Activated T-cell treated with anti-CD3 and anti-CD28 coated beads, Interleukin-2, amount 50 U/mL, for 48 hours (primary cell): ENCODE measurements around the gene KIRREL1.
"Not testable (repeated sequence)": the region's sequence is repeated elsewhere in the genome, so short reads cannot be mapped to it uniquely, and the experiment has no call there.

Experiments
- DNase-seq, 2 experiments: peaks; one replicate each; pipeline ENCODE4 v3.0.0-alpha.2; 2020

The KIRREL1 gene

DNA sequence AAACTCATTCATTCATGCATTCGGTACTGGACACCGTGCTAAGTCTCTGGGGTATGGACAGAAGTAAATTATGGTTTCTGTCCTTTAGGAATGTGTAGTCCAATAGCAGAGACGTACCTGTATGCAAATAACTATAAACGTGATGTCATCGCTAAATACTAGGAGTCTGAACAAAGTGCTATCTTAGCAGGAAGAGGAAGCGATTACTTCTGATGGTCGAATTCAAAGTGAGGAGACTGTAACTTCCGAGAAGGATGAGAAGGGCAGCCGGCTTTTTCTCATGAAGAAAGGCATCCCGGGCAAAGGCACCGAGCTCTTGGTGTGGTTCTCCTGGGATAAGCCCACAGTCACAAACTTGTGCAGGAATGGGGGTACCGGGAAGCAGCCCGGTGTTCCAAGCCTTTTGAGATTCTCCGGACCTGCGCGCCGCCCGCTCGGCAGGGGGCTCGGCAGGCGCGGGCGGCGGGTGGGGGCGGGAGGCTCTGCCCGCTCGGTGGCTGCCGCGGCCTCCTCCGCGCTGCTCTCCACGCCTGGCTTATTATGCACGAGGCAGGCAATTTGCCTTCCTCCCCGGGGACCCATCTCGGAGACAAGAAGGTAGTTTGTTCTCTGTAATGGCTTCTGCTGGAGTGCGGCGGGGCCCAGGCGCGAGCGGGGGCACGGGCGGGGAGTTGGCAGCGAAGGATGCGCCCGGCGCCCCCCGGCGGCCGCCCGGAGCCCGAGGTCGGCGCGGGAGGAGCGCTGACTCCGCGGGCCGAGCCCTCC is 119.7 kb downstream of the KIRREL1 start:
- peak; percentile 53 to 64 for DNase-seq

DNA sequence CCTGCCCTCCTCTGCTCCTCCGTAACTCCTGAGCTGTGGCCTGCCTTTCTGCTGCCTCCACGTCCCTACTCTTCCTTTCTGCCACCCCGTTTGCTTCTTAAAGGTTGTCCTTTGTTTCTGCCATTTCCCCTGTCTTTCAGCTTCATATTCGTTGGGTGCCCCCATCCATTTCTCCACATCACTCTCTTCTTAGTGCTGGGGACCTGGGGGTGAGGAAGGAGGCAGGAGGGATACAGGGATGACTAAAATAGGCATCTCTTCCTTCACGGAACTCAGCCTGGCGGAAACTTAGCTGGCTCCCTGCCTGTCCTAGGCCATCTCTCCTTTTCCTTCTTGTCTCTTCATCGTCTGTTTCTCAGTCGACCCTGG is 120.3 kb downstream of the KIRREL1 start:
- no peak for DNase-seq

DNA sequence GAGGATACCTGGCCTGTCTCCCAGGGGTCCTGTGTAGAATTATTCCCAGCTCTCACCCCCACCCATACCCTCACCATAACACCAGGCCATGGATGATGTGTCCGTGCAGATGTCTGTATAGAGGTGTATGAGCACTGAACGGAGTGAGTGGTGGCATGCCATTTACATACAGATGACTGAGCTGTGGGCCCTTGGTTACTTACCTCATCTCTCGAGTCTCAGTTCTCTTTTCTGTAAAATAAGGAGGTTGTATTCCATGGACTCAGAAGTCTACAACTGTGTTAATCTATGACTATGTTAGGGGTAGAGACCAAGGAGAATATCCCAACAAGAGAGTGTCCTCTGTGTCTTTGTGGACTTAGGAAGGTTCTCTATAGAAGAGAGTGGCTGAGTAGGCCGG is 121.7 kb downstream of the KIRREL1 start:
- DNase-seq, result no peak

DNA sequence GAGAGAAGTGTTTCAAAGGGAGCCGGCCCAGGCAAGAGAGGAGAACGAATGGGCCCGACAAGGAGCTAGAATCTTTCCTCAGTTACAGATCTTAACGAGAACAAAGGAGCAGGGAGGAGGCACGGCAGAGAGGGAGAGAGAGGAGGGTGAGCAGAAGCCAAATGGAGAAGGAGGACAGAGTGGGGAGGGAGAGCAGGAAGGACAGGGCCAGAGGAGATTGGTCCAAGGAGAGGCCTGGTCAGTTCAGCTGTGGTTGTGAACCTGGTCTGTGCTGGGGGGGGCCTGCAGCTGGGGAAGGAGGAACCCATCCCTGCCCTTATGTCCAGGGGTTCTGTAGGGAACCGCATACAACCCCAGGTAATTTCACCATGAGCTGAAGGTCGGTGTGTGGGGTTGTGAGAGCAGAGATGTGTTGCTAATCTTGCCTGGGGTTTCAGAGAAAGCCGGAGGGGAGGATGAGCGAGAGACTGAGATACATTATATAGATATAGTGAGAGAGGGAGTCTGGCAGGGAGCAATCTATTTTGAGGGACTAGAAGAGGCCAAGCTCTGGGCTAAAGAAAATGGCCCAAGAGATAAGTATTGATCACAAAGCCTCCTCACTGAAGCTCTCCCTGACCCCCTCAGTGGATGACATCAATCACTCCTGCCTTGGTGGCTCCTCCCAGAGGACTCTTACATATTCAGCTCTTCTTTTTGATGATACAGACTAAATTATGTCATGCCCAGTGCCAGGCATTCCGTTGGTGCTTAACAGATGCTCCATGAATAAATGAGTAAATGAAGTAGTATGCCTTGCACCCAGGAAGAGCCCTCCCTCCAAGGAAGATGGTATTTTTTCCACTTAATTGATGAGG is 123.1 kb downstream of the KIRREL1 start:
- DNase-seq, result no peak

DNA sequence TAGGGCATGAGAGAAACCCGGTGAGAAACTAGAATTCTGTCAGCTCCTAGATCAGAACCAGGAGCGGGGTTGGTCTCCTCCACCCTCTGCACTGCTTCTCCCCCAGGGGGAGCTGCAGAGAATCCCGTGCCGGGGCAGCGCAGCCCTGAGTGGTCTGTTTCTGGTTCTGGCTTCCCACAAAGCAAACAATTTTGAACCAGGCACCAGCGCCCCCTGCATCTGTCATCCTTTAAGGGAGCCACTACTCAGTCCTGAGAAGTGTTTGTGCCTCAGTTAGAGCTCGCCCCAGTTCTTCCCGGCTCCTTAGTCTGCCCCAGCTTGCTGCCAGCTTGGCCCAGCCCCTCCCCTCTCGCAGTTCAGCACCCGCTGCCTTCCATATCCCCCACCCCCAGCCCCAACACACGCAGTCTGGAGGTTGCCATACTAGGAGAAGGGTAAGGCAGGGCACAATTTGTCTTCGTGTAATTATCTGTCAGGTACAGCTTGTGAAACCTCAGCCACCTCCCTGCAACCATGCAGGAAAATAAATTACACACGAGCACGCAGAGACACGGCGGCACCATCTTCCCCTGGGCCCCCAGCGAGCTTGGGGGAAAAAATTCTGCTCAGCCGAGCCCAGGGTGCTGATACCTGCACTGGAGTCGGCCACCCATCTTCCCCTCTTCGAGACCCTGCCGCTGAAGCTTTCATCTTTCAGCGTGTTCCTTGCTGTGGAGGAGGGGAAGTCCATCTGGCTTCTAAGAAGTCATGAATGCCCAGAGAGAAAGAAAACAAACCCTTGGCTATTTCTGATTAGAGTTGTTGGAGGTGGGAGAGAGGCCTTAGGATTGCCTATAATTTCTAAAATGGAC is 124.6 kb downstream of the KIRREL1 start:
- peak; percentile 56 to 64 for DNase-seq

DNA sequence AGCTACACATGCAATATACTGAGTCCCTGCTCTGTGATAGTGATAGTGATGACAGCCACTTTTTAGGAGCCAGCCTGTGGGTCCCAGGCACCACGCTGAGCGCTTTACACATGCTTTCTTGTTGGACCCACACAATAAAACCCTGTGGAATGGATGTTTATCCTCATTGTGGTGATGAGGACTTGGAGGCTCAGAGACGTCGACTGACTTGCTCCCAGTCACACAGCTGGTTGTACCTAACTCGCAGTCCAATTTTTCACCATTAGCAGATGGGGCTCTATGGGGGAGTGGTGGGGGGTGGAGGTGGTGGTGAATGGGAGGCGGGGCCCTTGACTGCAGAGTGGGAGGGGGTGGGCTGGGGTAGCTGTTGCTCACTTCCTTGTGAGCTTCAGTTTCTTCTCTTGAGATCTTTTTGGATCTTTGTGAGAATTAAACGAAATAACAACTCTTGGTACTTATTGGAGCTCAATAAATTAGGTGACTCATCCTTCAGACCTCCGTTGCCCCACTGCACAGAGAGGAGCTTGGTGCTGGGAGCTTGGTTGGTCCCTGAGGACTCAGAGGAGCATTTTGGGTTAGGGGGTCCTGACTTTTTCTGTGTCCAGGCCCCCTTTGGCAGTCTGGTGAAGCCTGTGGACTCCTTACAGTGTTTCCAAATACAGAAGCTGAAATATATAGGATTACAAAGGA is 125.4 kb downstream of the KIRREL1 start:
- DNase-seq, result no peak

DNA sequence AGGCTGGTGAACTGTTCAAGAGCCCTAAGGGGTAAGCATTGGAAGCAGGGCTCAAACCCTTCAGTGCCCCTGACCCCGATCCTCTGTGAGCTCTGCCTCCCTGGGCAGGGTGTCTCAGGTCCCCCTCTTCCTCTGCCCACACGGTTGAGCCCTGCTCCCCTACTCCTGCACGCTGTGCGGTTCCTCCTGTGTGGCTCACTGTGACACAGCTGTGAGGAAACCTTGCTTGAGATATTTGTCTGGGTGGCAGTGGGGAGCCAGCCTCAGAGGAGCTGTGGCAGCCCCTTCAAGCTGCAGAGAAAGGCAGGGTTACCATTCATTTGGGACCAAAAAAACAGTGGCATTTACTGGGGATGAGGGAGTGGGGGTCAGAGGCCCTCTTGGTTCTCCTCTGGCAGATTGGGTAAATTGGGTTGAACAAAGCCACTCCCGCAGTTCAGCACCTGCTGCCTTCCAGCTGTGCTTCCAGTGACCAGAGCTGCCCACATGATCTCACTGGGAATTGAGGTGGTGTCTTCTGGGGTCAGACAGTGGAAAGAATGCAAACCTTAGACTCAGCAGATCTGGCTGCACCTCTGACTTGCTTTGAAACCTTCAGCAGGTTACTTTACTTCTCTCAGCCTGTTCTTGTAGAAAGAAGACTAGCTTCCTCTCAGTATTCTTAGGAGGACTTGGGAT is 126.7 kb downstream of the KIRREL1 start:
- DNase-seq, result no peak

DNA sequence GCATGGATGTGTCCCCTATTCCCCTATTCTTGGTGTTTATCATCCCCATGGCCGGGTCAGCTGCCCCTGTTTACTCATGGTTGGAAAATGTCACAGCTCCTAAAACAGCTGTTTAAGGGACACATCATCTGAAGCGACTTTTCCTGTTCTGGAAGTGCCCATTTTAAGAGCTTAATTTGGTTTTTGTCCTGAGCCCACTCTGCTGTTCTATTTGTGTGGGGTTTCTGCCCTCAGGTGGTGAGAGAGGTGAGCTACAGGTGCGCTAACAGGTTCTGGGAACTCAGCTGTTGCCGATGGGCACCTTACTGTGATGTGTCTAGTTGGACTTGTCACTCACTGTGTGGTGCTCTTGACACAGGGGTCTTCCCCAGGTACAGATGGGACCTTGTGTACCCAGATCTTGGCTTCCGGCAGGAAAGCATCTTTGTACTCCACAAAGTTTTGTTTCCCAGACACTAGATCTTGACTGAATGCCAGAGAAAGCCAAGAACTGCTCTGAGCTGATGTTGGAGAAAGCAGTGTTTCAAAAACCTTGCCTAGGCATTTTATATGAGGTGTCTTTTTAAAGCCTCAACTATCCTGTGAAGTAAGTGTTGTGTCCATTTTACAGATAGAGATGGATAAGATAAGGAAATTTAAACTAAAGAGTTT is 128.3 kb downstream of the KIRREL1 start:
- peak; percentile 30 to 38 for DNase-seq

DNA sequence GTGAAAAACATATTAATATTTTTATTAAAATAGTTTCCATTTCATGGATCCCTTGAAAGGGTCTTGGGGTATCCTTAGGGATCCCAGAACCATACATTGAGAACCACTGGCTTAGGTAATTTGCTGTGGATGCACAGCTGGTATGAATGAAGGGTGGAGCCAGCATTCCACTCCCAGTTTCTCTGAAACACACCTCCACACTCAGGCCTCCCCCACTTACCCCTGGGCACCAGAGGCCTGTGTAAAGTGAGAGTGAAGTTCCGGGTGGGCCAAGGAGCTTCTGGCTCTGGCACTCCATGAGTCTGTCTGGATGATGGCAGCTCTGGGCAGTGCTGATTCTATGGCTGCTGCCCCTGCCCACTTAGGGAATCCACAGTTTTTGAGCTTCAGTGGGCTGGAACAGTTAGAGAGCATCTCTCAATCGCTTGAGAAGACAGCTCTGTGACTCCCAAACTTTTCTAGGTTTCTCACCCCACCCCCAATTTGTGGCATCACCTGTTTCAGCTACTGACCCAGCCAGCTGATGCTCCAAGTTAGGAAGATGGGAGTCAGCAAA is 129.5 kb downstream of the KIRREL1 start:
- no peak for DNase-seq

DNA sequence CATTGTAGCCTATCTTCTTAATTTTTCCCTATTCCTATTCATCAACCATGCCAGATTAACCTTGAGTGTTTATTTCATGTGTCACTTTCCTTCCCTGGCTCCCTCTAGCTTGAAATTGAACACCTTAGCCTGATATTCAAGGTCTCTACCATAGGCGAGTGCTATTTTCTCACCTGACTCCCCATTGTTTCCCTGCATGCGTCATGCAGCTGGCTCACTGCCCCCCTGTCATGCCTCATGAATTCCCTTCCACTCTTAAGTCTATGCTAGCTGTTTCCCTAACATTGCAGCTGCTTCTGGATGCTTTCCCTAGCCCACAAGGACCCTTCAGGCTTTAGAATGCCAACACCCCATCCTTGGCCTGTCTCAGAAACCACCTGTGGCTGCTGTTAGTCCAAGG is 130.6 kb downstream of the KIRREL1 start:
- DNase-seq, result no peak

DNA sequence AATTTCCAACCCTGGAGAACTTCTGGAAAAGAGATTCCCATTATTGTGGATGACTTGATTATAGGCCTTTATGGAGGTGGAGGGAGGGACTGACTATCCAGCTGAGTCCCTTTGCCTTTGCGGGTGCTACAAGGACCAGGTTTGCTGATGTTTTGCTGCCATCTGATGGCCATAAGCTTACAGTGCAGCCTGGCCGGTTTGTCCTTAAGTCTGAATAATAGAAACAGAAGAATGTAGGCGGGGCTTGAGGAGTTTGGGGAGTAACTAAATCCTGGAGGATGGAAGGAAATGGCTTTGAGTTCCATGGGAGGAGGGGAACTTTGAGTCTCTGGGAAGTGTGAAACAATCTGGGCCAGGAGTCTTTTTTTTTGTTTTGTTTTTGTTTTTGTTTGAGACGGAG is 131.6 kb downstream of the KIRREL1 start:
- peak; percentile 81 to 83 for DNase-seq

DNA sequence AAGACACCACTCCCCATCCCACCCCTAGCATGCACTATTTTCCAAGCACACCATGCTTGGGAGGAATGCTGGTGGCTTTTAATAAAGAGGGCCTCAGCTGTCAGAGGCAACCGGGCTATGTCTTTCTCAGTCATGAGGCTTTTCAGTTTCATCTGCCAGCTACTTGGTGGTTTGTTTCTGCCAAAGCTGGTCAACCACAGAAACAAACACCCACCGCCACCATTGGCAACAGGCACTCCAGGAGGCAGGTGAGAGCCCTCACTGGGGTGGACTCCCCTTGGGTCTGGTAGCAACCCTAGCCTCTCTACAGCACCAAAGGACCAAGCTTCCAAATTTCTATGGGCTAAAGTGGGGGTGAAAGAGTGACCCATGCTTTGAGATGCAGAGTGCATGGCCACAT is 133.0 kb downstream of the KIRREL1 start:
- peak in 1 of 2 experiments; percentile 31 for DNase-seq

DNA sequence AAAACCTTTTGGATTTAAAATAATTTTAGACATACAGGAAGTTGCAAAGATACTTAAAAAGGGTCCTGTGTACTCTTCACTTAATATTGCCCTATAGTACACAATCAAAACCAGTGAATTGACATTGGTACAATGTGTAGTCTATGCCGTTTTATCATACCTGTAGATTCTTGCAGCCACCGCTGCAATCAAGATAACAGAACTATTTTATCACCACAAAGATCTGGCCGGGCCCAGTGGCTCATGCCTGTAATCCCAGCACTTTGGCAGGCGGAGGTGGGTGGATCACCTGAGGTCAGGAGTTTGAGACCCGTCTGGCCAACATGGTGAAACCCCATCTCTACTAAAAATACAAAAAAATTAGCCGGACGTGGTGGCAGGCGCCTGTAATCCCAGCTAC is 135.1 kb downstream of the KIRREL1 start:
- not testable (repeated sequence) for DNase-seq

DNA sequence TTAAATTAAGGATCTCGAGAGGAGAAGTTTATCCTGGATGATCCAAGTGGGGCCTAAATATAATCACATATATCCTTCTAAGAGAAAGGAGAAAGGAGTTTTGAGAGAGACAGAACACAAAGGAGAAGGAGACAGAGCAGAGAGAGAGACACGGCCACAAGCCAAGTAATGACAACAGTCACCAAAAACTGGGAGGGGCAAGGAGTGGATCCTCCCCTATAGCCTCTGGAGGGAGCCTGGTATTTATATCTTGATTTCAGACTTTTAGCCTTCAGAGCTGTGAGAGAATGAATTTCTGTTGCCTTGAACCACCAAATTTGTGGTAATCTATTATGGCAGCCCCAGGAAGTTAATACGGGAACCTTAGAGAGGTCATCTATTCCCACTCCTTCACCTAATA is 137.8 kb downstream of the KIRREL1 start:
- no peak for DNase-seq

DNA sequence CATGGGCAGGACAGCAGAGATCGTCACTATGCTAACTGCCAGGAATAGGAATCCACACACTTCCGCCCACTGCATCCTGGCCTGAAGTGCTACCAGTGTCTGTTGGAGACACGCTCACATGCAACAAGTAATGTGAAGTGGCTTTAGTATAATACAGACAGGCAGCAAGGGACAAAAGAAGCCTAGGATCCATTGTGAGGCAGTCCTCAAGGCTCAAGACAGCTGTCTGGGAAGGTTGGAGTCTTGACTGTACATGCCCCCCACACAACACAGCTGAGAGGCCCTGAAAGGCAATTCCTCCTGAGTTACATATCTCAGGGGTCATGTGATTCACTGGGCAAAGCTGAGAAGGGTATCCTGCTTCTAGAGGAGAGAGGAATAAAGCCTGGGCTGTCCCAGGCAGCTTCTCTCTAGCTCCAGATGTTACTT is 147.3 kb downstream of the KIRREL1 start:
- no peak for DNase-seq

DNA sequence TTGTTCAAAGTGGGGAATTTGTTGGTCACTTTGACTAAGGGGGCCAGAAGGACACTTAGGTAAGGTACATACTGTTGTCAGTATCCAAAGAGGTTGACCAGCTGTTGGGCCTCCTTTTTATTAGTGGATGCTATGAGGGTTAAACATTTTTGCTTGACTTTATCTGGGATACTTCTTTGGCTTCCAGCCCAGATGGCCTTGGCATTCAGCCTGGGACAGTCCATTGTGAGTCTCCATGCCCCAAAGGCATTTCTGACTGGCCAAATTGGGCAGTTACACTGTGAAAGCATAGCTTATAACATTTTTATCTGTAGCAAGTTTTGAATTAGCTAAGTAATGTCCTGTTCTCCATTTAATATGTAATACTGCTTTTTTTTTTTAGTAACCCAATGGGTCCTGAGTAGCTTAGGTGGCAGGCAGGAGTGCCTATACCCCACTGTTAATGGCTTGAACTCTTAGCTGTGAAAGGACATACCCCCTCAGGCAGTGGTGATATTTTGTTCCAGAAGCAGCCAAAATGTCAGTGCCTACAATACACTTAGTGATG is 151.8 kb downstream of the KIRREL1 start:
- no peak for DNase-seq

DNA sequence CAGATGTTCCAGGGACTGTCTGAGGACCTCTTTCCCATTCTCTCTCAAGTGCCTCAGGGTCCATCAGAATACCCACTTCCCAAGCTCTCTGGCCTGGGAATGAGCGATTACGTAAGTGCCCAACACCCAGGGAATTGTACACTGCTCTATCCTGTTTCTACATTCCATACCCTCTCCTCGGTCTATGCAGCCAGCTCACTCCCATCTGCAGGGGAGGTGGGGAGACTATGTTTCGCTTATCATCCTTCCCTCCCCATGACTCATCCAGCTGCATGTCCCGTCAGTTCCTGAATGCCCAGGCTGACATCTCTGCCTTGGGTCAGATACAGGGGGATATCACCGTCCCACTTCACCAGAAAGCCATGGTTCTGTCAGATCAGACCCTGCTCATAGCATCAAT is 152.7 kb downstream of the KIRREL1 start:
- DNase-seq, result no peak

DNA sequence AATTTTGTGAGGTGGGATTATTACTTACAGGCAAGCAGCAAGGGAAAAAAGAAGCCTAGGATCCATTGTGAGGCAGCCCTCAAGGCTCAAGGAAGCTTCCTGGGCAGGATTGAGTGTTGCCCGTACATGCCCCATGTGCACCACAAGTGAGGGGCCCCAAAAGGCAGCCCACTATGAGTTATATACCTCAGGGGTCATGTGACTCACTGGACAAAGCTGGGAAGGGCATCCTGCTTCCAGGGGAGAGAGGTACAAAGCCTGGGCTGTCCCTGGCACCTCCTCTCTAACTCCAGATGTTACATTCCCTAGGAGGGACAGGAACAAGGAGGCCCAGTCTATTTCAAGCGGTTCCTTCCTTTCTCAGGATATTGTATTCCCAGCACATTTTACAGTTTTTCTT is 153.3 kb downstream of the KIRREL1 start:
- no peak for DNase-seq

DNA sequence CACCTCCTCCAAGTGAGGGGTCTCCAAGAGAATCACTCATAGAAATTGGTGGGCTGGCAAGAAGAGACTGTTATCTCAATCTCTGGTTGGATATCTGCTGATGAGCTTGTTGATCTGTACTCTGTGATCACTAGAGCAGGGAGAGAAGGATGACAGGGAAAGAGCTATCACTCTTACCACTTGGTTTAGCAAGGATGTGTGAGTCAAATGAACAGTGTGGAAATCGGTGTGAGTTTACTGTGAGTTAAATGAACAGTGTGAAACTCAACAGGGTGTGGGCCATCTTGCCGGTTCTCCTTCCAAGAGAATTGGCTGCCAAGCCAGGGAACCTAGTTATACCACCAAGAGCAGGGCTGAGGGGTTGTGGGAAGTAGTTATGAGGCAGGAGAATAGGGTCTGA is 154.0 kb downstream of the KIRREL1 start:
- no peak for DNase-seq

DNA sequence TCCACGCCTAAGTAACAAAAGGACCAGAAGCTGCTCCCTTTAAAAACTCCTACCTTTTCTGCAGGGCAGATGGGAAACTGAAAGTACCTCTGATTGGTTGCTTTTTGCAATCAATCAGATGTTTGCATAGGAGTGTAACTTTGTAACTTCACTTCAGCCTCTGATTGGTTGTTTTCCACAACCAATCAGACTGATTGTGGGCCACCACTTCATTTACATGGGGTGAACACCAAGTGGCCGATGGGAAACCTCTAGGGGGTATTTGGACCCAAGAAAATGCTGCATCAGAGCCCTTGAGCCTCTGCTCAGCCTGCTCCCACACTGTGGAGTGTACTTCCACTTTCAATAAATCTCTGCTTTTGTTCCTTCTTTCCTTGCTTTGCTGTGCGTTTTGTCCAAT is 154.4 kb downstream of the KIRREL1 start:
- no peak for DNase-seq

DNA sequence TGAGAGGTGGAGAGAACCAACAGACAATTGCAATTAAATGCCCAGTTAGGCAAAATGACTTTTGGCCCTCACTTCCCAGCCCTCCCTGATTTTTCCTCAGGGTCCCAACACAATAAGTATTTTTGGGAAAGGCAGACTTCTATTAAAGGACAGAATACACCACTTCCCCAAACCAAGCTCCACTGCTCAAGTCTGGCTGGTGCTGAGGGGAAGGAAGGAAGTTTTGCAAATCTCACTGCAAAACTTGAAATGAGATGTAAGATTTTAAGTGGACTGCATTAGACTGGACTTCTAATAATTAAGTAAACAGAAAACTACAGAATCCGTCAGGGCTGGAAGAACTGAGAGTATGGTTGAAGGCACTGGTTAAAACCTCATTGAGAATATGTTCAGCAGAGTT is 155.0 kb downstream of the KIRREL1 start:
- DNase-seq, result no peak
